ENCODE results near the gene GALNTL6.

- TF ChIP-seq CTCF (IDR thresholded peaks at IDR 0.05; ENCODE audit: poor library complexity, severe bottlenecking) (no peak), REST (IDR thresholded peaks at IDR 0.05; ENCODE audit: borderline replicate concordance) (no peak)
These were observed 667.3 kb downstream of the GALNTL6 start for GRCh38 chr4:172480471-172480870.
